ENCODE results near the gene WNK1.

The WNK1 gene

DNA sequence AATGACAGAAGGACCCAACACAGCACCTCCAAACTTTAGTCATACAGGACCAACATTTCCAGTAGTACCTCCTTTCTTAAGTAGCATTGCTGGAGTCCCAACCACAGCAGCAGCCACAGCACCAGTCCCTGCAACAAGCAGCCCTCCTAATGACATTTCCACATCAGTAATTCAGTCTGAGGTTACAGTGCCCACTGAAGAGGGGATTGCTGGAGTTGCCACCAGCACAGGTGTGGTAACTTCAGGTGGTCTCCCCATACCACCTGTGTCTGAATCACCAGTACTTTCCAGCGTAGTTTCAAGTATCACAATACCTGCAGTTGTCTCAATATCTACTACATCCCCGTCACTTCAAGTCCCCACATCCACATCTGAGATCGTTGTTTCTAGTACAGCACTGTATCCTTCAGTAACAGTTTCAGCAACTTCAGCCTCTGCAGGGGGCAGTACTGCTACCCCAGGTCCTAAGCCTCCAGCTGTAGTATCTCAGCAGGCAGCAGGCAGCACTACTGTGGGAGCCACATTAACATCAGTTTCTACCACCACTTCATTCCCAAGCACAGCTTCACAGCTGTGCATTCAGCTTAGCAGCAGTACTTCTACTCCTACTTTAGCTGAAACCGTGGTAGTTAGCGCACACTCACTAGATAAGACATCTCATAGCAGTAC is 132.5 kb downstream of the WNK1 start:
- Histone ChIP-seq H3K27ac (ENCODE audit: low read depth, low read length) (no peak overlapping the region), H3K4me1 (ENCODE audit: control insufficient read depth in 1 of 2, insufficient read depth in 2 of 2, low read length in 2 of 2) (no peaks in the 10 kb centered on the region), H3K9ac (ENCODE audit: low read depth in 1 of 2, low read length in 2 of 2) (no peak overlapping the region), H3K4me3 (ENCODE audit: low read depth in 1 of 2, low read length in 2 of 2) (no peak overlapping the region), H3K27me3 (ENCODE audit: control insufficient read depth in 1 of 2, insufficient read depth in 2 of 2, low read length in 2 of 2) (no peaks in the 10 kb centered on the region), H3K36me3 (ENCODE audit: control insufficient read depth in 1 of 2, insufficient read depth in 2 of 2, low read length in 2 of 2) (peaks cover 63 to 98% of the 10 kb centered on the region in 2 donors), H3K9me3 (ENCODE audit: control insufficient read depth in 1 of 2, low read length in 2 of 2) (no peaks in the 10 kb centered on the region)

DNA sequence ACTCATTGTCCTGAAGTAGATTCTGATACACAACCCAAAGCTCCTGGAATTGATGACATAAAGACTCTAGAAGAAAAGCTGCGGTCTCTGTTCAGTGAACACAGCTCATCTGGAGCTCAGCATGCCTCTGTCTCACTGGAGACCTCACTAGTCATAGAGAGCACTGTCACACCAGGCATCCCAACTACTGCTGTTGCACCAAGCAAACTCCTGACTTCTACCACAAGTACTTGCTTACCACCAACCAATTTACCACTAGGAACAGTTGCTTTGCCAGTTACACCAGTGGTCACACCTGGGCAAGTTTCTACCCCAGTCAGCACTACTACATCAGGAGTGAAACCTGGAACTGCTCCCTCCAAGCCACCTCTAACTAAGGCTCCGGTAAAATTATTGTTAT is 133.3 kb downstream of the WNK1 start:
- H3K9ac ChIP-seq (ENCODE audit: low read depth in 1 of 2, low read length in 2 of 2) = no peak overlapping the region
- no peak overlapping the region for H3K4me3 ChIP-seq (ENCODE audit: low read depth in 1 of 2, low read length in 2 of 2)
- no peaks in the 10 kb centered on the region for H3K27me3 ChIP-seq (ENCODE audit: control insufficient read depth in 1 of 2, insufficient read depth in 2 of 2, low read length in 2 of 2)
- H3K27ac ChIP-seq (ENCODE audit: low read depth, low read length) = no peak overlapping the region
- no peaks in the 10 kb centered on the region for H3K4me1 ChIP-seq (ENCODE audit: control insufficient read depth in 1 of 2, insufficient read depth in 2 of 2, low read length in 2 of 2)
- H3K36me3 ChIP-seq (ENCODE audit: control insufficient read depth in 1 of 2, insufficient read depth in 2 of 2, low read length in 2 of 2) = peaks cover 56 to 98% of the 10 kb centered on the region in 2 donors
- no peaks in the 10 kb centered on the region for H3K9me3 ChIP-seq (ENCODE audit: control insufficient read depth in 1 of 2, low read length in 2 of 2)

DNA sequence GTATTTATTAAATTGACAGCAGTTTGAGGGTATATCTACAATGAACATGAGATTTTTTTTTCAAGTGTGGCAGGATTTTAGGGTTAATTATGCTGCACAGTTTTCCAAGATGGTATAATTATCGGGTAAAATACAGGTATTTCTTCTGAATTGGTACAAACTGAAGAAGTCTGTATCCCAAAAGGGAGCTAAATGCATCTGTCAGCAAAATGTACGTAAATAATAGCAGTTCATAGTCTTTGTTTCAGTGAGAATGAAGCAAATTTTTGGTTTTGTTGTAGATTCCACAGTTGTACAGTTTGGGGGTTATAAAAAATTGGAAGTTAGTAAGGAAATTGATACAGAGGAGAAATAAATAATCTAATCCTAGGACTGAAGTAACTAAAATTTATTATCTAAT is 133.8 kb downstream of the WNK1 start:
- Histone ChIP-seq H3K9me3 (ENCODE audit: control insufficient read depth in 1 of 2, low read length in 2 of 2) (no peaks in the 10 kb centered on the region), H3K27ac (ENCODE audit: low read depth, low read length) (no peak overlapping the region), H3K36me3 (ENCODE audit: control insufficient read depth in 1 of 2, insufficient read depth in 2 of 2, low read length in 2 of 2) (peaks cover 51 to 93% of the 10 kb centered on the region in 2 donors), H3K4me1 (ENCODE audit: control insufficient read depth in 1 of 2, insufficient read depth in 2 of 2, low read length in 2 of 2) (no peaks in the 10 kb centered on the region), H3K9ac (ENCODE audit: low read depth in 1 of 2, low read length in 2 of 2) (no peak overlapping the region), H3K27me3 (ENCODE audit: control insufficient read depth in 1 of 2, insufficient read depth in 2 of 2, low read length in 2 of 2) (no peaks in the 10 kb centered on the region), H3K4me3 (ENCODE audit: low read depth in 1 of 2, low read length in 2 of 2) (no peak overlapping the region)

DNA sequence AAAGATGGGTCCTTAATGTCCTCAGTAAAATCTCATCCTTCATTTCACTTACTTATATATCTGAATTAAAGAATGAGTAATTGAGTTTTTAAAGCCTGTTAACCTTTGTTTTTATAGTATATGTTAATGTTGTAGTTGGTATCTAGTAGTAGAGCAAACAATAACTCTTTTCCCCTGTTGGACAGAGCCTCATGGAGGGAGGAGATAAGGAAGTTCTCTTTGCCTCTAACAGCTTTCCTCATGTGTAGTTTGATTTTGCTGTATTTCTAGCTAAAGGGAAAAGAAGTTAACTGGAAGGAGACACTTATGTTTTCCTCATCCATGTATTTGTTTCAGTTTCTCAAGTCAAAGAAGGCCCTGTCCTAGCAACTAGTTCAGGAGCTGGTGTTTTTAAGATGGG is 141.8 kb downstream of the WNK1 start:
- Histone ChIP-seq H3K27ac (ENCODE audit: low read depth, low read length) (no peak overlapping the region), H3K4me3 (ENCODE audit: low read depth in 1 of 2, low read length in 2 of 2) (no peak overlapping the region), H3K4me1 (ENCODE audit: control insufficient read depth in 1 of 2, insufficient read depth in 2 of 2, low read length in 2 of 2) (no peaks in the 10 kb centered on the region), H3K36me3 (ENCODE audit: control insufficient read depth in 1 of 2, insufficient read depth in 2 of 2, low read length in 2 of 2) (peaks cover 22 to 58% of the 10 kb centered on the region in 2 donors), H3K9ac (ENCODE audit: low read depth in 1 of 2, low read length in 2 of 2) (no peak overlapping the region), H3K9me3 (ENCODE audit: control insufficient read depth in 1 of 2, low read length in 2 of 2) (no peaks in the 10 kb centered on the region), H3K27me3 (ENCODE audit: control insufficient read depth in 1 of 2, insufficient read depth in 2 of 2, low read length in 2 of 2) (no peaks in the 10 kb centered on the region)

DNA sequence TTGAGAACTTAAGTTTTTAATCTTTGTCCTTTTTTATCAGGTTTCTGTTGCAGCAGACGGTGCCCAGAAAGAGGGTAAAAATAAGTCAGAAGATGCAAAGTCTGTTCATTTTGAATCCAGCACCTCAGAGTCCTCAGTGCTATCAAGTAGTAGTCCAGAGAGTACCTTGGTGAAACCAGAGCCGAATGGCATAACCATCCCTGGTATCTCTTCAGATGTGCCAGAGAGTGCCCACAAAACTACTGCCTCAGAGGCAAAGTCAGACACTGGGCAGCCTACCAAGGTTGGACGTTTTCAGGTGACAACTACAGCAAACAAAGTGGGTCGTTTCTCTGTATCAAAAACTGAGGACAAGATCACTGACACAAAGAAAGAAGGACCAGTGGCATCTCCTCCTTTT is 143.7 kb downstream of the WNK1 start:
- Histone ChIP-seq H3K27ac (ENCODE audit: low read depth, low read length) (no peak overlapping the region), H3K4me3 (ENCODE audit: low read depth in 1 of 2, low read length in 2 of 2) (no peak overlapping the region), H3K9me3 (ENCODE audit: control insufficient read depth in 1 of 2, low read length in 2 of 2) (no peaks in the 10 kb centered on the region), H3K9ac (ENCODE audit: low read depth in 1 of 2, low read length in 2 of 2) (no peak overlapping the region), H3K36me3 (ENCODE audit: control insufficient read depth in 1 of 2, insufficient read depth in 2 of 2, low read length in 2 of 2) (peaks cover 28 to 62% of the 10 kb centered on the region in 2 donors), H3K4me1 (ENCODE audit: control insufficient read depth in 1 of 2, insufficient read depth in 2 of 2, low read length in 2 of 2) (no peaks in the 10 kb centered on the region), H3K27me3 (ENCODE audit: control insufficient read depth in 1 of 2, insufficient read depth in 2 of 2, low read length in 2 of 2) (no peaks in the 10 kb centered on the region)

DNA sequence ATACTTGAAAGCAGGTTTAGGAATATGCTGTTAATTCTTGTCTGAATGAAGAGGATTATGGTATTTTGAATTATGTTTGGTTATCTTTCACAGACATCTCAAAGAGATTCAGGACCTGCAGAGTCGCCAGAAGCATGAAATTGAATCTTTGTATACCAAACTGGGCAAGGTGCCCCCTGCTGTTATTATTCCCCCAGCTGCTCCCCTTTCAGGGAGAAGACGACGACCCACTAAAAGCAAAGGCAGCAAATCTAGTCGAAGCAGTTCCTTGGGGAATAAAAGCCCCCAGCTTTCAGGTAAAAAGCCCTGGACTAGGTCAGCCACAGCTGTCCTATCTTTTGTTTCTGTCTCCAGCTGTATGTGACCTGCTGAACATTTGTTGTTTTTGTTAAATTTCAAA is 145.0 kb downstream of the WNK1 start:
- Histone ChIP-seq H3K9me3 (ENCODE audit: control insufficient read depth in 1 of 2, low read length in 2 of 2) (no peaks in the 10 kb centered on the region), H3K36me3 (ENCODE audit: control insufficient read depth in 1 of 2, insufficient read depth in 2 of 2, low read length in 2 of 2) (peaks cover 36 to 73% of the 10 kb centered on the region in 2 donors), H3K4me3 (ENCODE audit: low read depth in 1 of 2, low read length in 2 of 2) (no peak overlapping the region), H3K27ac (ENCODE audit: low read depth, low read length) (no peak overlapping the region), H3K9ac (ENCODE audit: low read depth in 1 of 2, low read length in 2 of 2) (no peak overlapping the region), H3K27me3 (ENCODE audit: control insufficient read depth in 1 of 2, insufficient read depth in 2 of 2, low read length in 2 of 2) (no peaks in the 10 kb centered on the region), H3K4me1 (ENCODE audit: control insufficient read depth in 1 of 2, insufficient read depth in 2 of 2, low read length in 2 of 2) (no peaks in the 10 kb centered on the region)

DNA sequence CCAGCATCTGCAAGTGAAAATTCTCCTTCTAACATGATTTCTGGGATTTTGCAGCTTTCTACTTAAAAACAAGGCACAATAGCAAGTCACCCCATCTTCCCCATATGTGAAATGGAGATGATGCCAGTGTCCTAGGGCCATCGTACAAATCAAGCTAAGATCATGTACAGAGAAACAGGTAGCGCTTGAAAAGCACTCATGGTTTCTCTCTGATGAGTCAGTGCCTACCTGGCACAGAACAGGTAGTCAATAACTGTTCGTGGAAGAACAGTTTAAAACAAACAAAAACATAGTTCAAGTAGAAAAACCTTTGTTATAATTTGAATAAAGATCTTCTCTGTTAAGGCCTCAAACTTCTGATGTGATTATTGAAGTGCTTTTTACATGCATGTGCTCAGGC is 150.2 kb downstream of the WNK1 start:
- Histone ChIP-seq H3K27ac (ENCODE audit: low read depth, low read length) (no peak overlapping the region), H3K9ac (ENCODE audit: low read depth in 1 of 2, low read length in 2 of 2) (no peak overlapping the region), H3K36me3 (ENCODE audit: control insufficient read depth in 1 of 2, insufficient read depth in 2 of 2, low read length in 2 of 2) (peaks cover 31 to 80% of the 10 kb centered on the region in 2 donors), H3K27me3 (ENCODE audit: control insufficient read depth in 1 of 2, insufficient read depth in 2 of 2, low read length in 2 of 2) (no peaks in the 10 kb centered on the region), H3K9me3 (ENCODE audit: control insufficient read depth in 1 of 2, low read length in 2 of 2) (no peaks in the 10 kb centered on the region), H3K4me3 (ENCODE audit: low read depth in 1 of 2, low read length in 2 of 2) (no peak overlapping the region), H3K4me1 (ENCODE audit: control insufficient read depth in 1 of 2, insufficient read depth in 2 of 2, low read length in 2 of 2) (no peaks in the 10 kb centered on the region)

DNA sequence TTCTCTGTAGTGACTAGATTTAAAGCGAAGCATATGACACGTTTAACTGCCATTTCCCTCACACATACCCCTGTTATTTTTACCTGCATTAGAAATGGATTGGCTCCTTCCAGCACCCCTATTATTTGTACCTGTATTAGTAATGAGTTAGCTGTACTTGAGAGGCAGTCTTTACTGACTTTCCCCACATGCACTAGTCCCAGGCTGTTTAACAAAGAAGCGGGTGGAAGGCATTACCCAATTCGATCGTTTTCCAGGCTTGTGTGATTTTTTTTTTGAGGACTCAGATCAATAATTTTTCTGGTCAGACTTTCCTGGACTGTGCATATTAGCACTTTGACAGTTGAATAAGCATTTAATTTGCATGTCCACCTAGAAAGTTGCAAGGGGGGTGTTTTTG is 150.7 kb downstream of the WNK1 start:
- no peaks in the 10 kb centered on the region for H3K9me3 ChIP-seq (ENCODE audit: control insufficient read depth in 1 of 2, low read length in 2 of 2)
- no peak overlapping the region for H3K9ac ChIP-seq (ENCODE audit: low read depth in 1 of 2, low read length in 2 of 2)
- H3K4me1 ChIP-seq (ENCODE audit: control insufficient read depth in 1 of 2, insufficient read depth in 2 of 2, low read length in 2 of 2) = no peaks in the 10 kb centered on the region
- no peak overlapping the region for H3K4me3 ChIP-seq (ENCODE audit: low read depth in 1 of 2, low read length in 2 of 2)
- H3K27me3 ChIP-seq (ENCODE audit: control insufficient read depth in 1 of 2, insufficient read depth in 2 of 2, low read length in 2 of 2) = no peaks in the 10 kb centered on the region
- no peak overlapping the region for H3K27ac ChIP-seq (ENCODE audit: low read depth, low read length)
- peaks cover 35 to 80% of the 10 kb centered on the region in 2 donors for H3K36me3 ChIP-seq (ENCODE audit: control insufficient read depth in 1 of 2, insufficient read depth in 2 of 2, low read length in 2 of 2)

DNA sequence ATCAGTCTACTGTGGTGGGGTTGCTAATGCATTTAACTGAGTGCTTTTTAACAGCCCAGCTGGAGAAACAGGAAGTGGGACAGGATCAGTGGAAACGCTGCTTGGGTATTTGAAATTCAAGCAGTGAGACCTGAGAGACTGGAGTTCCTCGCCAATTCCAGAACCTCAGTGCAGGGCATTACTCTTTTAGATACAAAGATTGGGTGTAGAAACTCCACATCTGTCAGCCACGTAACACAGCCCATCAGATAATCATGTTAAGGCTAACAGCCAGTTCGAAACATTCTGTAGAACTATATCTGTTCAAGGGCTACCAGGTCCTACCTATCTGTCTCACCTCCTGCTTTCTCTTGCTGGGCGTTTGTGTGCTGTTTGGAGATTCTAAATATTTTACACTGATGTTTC is 151.6 kb downstream of the WNK1 start:
- no peak overlapping the region for H3K9ac ChIP-seq (ENCODE audit: low read depth in 1 of 2, low read length in 2 of 2)
- no peak overlapping the region for H3K4me3 ChIP-seq (ENCODE audit: low read depth in 1 of 2, low read length in 2 of 2)
- H3K27ac ChIP-seq (ENCODE audit: low read depth, low read length) = no peak overlapping the region
- H3K4me1 ChIP-seq (ENCODE audit: control insufficient read depth in 1 of 2, insufficient read depth in 2 of 2, low read length in 2 of 2) = no peaks in the 10 kb centered on the region
- H3K36me3 ChIP-seq (ENCODE audit: control insufficient read depth in 1 of 2, insufficient read depth in 2 of 2, low read length in 2 of 2) = peaks cover 45 to 89% of the 10 kb centered on the region in 2 donors
- no peaks in the 10 kb centered on the region for H3K9me3 ChIP-seq (ENCODE audit: control insufficient read depth in 1 of 2, low read length in 2 of 2)
- H3K27me3 ChIP-seq (ENCODE audit: control insufficient read depth in 1 of 2, insufficient read depth in 2 of 2, low read length in 2 of 2) = no peaks in the 10 kb centered on the region

DNA sequence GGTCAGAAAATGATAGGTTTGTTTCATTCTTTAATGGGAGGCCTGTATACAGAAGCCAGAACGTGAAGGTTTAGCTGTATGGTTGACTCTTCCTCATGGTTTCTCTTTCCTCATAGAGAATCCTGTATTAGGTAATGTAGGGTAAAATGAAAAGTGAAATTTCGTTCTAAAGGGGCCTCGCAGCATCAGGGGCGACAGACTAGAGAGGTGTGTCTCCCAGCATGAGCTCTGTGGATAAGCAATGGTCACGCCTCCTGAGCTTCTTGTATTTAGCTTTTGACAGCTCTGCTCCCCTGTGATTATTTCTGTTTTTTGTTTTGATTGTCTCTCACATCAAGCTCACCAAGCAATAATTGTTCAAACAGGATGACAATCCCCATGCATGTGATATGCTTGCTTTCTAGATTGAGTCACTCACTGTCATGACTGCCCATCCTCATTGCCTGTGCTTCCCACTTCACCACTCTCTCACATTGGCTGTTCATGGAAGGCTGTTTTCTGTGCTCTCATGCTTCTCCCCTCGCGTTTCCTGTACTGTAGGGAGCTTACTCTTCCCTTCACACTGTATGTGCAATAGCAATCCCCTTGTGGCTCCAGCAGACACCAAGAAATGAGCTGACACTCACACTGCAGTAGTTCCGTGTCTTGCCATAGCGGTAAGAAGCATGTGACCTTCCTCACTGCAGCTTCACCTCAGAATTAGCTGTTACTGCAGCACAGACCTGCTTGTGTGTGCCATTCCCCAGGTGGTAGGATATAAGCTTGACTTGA is 153.1 kb downstream of the WNK1 start:
- Histone ChIP-seq H3K4me1 (ENCODE audit: control insufficient read depth in 1 of 2, insufficient read depth in 2 of 2, low read length in 2 of 2) (no peaks in the 10 kb centered on the region), H3K9ac (ENCODE audit: low read depth in 1 of 2, low read length in 2 of 2) (no peak overlapping the region), H3K27me3 (ENCODE audit: control insufficient read depth in 1 of 2, insufficient read depth in 2 of 2, low read length in 2 of 2) (no peaks in the 10 kb centered on the region), H3K4me3 (ENCODE audit: low read depth in 1 of 2, low read length in 2 of 2) (no peak overlapping the region), H3K27ac (ENCODE audit: low read depth, low read length) (no peak overlapping the region), H3K9me3 (ENCODE audit: control insufficient read depth in 1 of 2, low read length in 2 of 2) (no peaks in the 10 kb centered on the region), H3K36me3 (ENCODE audit: control insufficient read depth in 1 of 2, insufficient read depth in 2 of 2, low read length in 2 of 2) (peaks cover 44 to 91% of the 10 kb centered on the region in 2 donors)

All from duodenal mucosa (tissue), 2 donors.